Measurements from ENCODE around the gene LCE2A.

GRCh38 chr1:152735648-152736047 is 37.5 kb downstream of the LCE2A start:
- TF ChIP-seq CTCF (IDR thresholded peaks at IDR 0.05): no peak
- no peak for TF ChIP-seq POLR2A (IDR thresholded peaks at IDR 0.05)
